Right forelimb (tissue), 1 donor: Measurements from ENCODE around the gene CD72.

Source experiments
- DNase-seq: peaks from one replicate; pipeline ENCODE4 v3.0.0-alpha.2; 2018

Gene CD72, protein sequence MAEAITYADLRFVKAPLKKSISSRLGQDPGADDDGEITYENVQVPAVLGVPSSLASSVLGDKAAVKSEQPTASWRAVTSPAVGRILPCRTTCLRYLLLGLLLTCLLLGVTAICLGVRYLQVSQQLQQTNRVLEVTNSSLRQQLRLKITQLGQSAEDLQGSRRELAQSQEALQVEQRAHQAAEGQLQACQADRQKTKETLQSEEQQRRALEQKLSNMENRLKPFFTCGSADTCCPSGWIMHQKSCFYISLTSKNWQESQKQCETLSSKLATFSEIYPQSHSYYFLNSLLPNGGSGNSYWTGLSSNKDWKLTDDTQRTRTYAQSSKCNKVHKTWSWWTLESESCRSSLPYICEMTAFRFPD

GRCh38 chr9:35618325-35618727 lies at the start of gene CD72:
CD72 (minus strand) TSS chr9:35618413; CDS start chr9:35618303, 110 bp downstream.
- DNase-seq: no peak

- DNase-seq: no peak
These were observed 49.7 kb upstream of the CD72 start for GRCh38 chr9:35667939-35668338.

GRCh38 chr9:35666549-35666948 lies 48.3 kb upstream of the CD72 start:
- no peak for DNase-seq

- no peak for DNase-seq
These were observed 47.8 kb upstream of the CD72 start for GRCh38 chr9:35666045-35666444.

- DNase-seq: no peak
These were observed 47.2 kb upstream of the CD72 start for GRCh38 chr9:35665471-35665818.

DNA sequence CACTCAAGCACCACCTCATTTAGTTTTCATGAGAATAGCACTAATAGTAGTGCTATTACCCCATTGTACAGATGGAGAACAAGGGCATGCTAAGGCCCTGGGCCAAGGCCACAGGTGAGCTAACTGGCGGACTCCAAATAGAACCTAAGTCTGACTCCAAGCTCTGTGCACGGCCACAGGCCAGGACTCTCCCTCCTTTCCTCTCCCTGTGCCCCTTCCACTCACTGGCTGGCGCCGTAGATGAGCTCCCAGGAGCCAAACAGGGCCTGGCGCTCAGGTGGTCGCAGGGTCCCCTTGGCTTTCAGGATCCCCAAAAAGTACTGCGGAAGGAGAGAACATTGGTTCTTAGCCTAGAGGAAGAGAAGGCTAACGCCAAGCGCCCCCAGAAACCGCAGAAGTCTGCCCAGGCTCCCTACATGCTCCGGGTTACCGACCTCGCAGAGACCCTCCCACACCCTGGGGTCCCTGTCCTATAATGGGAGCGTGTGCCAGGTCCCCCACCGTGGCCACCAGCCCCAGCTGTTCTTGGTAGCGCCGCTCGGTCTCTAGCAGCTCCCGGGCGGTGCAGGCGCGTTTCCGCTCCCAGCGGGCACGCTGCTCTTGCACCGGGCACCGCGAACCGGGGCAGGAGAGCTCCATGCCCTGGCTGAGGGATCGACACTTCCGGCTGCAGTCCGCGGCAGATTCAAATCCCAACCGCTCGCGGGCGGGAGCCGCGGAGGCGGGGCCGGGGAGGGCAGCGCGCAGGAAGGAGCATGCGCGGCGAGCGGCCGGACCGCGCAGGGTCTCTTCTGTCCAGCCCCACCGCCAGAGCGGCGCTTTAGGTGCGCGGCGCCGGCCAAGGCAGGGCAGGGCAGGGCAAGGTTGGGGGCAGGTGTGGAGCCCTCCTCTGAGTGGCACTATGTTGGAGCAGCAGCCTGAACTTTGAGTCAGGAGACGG lies 46.6 kb upstream of the CD72 start, which contains the start of gene ARHGEF39:
ARHGEF39 (minus strand) TSS at position 665 of the 940 bp plus-strand sequence; CDS start at position 639, 26 bp downstream.
- DNase-seq: peak; percentile 87

GRCh38 chr9:35662437-35662836 lies 44.2 kb upstream of the CD72 start:
- no peak for DNase-seq

- DNase-seq: no peak
These were observed 43.6 kb upstream of the CD72 start for GRCh38 chr9:35661756-35662350.

DNA sequence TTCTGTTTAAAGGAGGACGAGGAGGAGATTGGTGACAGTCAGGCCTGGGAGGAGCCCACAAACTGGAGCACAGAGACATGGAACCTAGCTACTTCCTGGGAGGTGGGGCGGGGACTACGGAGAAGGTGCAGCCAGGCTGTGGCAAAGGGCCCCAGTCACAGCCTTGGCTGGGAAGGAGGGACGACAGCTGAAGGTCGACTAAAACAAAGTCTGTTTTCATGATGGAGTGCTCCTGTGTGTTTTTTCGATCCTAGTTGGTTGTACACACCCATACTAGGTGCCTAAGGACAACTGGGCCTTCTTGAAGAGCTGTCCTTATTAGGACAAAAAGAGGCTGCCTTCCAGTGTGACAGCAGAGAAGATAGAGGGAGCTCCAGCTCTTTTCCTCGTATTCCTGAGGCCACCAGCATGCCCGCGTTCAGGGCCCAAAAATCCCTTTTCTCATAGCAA lies 42.8 kb upstream of the CD72 start:
- DNase-seq: no peak

DNA sequence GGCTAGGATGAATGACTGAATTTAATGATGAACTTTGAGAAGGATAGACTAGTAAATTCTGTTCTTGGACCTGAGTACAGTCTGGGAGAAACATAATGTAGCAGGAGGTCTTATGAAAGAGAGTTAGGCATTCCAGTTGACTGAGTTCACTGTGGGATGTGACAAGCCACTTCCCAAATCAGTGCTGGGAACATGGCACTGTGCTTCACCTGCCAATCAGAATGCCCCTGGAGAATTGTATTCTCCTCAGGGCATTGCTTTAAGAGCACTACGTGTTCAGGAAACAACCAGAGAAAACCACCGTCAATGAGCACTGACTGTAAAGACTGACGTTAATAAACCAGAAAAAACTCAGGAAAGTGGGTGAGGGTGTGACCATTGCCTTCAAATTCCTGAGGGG lies 41.1 kb upstream of the CD72 start:
- no peak for DNase-seq

GRCh38 chr9:35658968-35659220 lies 40.7 kb upstream of the CD72 start:
- DNase-seq: no peak

- peak; percentile 94 for DNase-seq
These were observed 40.1 kb upstream of the CD72 start, which contains the start of gene CCDC107 for GRCh38 chr9:35658137-35658967. CCDC107 (plus strand) TSS chr9:35658292; CDS start chr9:35658380, 88 bp downstream.

- peak; percentile 97 for DNase-seq
These were observed 39.4 kb upstream of the CD72 start, which contains the start of gene RMRP for GRCh38 chr9:35657546-35658136. RMRP (minus strand) TSS chr9:35658019.

- peak; percentile 67 for DNase-seq
These were observed 38.8 kb upstream of the CD72 start for GRCh38 chr9:35656831-35657545.

DNA sequence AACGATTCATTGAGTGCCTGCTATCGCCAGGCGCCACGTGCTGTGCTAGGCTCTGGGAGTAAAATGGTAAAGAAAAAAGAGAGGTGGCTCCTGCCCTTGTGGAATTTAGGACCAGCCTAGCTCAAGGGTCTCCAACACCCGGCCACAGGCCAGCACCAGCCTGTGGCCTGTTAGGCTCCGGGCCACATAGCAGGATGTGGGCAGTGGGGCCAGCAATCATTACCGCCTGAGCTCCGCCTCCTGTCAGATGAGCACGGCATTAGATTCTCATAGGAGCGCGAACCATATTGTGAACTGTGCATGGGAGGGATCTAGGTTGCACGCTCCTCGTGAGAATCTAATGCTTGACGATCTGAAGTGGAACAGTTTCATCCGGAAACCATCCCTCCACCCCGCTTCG lies 38.1 kb upstream of the CD72 start:
- no peak for DNase-seq

DNA sequence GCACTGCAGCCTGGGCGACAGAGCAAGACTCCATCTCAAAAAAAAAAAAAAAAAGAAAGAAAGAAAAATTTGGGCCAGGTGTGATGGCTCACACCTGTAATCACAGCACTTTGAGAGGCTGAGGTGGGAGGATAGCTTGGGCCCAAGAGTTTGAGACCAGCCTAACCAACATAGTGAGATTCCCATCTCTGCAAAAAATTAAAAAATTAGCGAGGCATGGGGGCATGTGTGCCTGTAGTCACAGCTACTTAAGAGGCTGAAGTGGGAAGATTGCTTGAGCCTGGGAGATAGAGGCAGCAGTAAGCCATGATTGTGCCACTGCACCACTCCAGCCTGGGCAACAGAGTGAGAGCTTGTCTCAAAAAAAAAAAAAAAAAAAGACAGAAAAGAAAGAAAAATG lies 35.4 kb upstream of the CD72 start:
- DNase-seq: no peak

DNA sequence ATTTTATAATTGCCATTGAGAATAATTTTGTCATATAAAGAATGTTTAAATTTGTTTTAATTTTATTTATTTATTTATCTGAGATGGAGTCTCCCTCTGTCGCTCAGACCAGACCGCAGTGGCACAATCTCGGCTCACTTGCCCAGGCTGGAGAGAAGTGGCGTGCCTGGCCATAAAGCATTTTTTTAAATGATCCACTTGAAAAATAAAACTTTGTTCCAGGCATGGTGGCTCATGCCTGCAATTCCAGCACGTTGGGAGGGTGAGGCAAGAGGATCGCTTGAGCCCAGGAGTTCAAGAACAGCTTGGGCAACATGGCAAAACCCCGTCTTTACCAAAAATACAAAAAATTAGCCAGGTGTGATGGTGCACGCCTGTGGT lies 34.6 kb upstream of the CD72 start:
- no peak for DNase-seq

DNA sequence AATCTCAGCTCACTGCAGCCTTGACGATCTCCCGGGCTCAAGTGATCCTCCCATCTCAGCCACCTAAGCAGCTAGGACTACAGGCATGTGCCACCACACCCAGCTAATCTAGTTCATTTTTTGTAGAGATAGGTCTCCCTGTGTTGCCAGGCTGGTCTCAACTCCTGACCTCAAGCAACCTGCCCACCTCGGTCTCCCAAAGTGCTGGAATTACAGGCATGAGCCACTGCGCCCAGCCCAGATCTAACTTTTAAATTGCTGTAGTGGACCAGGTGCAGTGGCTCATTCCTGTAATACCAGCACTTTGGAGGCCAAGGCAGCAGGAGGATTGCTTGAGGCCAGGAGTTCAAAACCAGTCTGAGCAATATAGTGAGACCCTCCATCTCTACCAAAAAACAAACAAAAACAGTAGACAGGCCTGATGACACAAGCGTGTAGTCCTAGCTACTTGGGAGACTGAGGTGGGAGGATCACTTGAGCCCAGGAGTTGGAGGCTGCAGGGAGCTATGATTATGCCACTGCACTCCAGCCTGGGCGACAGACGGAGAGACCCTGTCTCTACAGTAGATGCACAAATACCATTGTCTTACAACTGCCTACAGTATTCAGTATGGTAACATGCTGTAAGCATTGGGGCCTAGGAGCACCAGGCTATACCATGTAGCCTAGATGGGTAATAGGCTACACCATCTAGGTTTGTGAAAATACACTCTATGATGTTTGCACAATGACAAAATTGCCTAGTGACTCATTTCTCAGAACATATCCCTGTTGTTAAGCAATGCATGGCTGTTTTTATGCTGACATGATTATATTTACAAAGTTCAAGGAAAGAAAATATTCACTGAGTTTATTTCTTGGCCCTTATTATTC lies 34.0 kb upstream of the CD72 start:
- DNase-seq: no peak

DNA sequence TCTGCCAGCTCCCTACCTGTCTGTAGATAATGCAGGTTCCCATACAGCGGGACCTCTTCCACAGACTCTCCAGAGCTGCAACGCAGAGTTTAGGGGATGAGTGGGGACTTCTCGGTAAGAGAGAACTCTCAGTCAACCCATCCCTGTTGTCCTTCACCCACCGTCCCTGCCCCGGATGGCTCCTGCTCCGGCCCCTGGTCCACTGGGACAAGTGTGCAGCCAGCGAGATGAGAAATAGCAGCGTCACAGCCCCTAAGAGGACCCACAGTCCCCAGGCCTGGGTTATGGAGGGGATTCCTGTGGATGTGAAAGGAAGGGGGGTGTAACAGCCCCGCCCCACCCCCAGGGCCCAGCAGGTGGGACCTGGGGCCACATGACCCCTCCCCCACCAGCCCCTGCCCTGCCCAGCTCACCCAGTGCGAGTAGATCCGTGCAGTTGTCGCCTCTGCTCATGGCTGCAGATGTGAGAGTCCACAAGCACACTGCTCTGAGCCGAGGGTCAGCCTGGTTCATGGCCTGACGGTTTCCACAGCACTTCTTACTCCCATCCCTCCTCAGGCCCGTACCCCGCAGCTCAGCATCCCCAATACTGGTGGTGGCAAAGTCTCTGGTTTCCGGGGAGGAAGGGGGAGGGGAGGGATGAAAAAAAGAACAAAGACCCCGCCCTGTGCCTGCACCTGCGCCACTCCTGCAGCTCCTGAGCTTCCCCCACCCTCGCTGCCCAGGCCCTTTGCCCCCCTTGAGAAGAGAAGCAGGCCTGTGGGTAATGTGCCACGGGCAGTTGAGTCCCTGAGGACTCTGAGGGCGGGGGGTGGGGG lies 32.3 kb upstream of the CD72 start, which contains the start of gene SIT1:
SIT1 (minus strand) TSS at position 591 of the 818 bp plus-strand sequence; CDS start at position 513, 78 bp downstream.
- peak; percentile 29 for DNase-seq
